HL-60 (cell line): Measurements from ENCODE around the gene SLC22A2.

Source experiments
- CTCF ChIP-seq: IDR thresholded peaks from one replicate; pipeline ENCODE4 v1.5.1; 2011; ENCODE audit warnings: low read length, control low read depth, inconsistent platforms; ENCODE audit not compliant: insufficient read depth
- SPI1 ChIP-seq: IDR thresholded peaks from 2 replicates; pipeline ENCODE4 v1.6.1; 2012; ENCODE audit warnings: low read depth, mild to moderate bottlenecking, borderline replicate concordance

GRCh38 chr6:160203953-160204352, 54.7 kb downstream of the SLC22A2 start:
- TF ChIP-seq CTCF (no peak), SPI1 (no peak)
